Neural cell (in vitro differentiated cells): ENCODE data around the gene GRIP1.

ENCODE experiments used
- CTCF ChIP-seq: fragments of 450-650 bp; IDR thresholded peaks from 2 replicates; pipeline ENCODE4 v1.5.1; 2014; ENCODE audit warnings: antibody characterized with exemption, mild to moderate bottlenecking, moderate library complexity; ENCODE audit not compliant: poor library complexity, severe bottlenecking
- EP300 ChIP-seq: fragments of 450-650 bp; conservative IDR thresholded peaks from 2 replicates; pipeline ENCODE4 v1.6.1; 2014; ENCODE audit warnings: antibody characterized with exemption, mild to moderate bottlenecking, moderate library complexity; ENCODE audit not compliant: poor library complexity, severe bottlenecking
- EZH2 ChIP-seq: fragments of 200-600, 300-800 bp; shearing (Covaris generic), sonication (generic); IDR thresholded peaks from 2 replicates; pipeline ENCODE4 v1.6.1; 2014; ENCODE audit warnings: antibody characterized with exemption, low read length, borderline replicate concordance, mild to moderate bottlenecking; ENCODE audit not compliant: insufficient read depth, poor library complexity, severe bottlenecking
- MXI1 ChIP-seq: fragments of 450-650 bp; conservative IDR thresholded peaks from 2 replicates; pipeline ENCODE4 v1.6.1; 2014; ENCODE audit warnings: antibody characterized with exemption, mild to moderate bottlenecking; ENCODE audit not compliant: poor library complexity, severe bottlenecking
- POLR2AphosphoS5 ChIP-seq: IDR thresholded peaks from 2 replicates; pipeline ENCODE4 v1.6.1; 2012
- SMC3 ChIP-seq: fragments of 450-650 bp; conservative IDR thresholded peaks from 2 replicates; pipeline ENCODE4 v1.6.1; 2014; ENCODE audit warnings: antibody characterized with exemption, mild to moderate bottlenecking, moderate library complexity; ENCODE audit not compliant: poor library complexity
- TAF1 ChIP-seq: IDR thresholded peaks from 2 replicates; pipeline ENCODE4 v1.6.1; 2012; ENCODE audit warnings: low read depth
- TF ChIP-seq, protein P1 (sequence below): IDR thresholded peaks from 2 replicates; pipeline ENCODE4 v1.6.1; 2012; ENCODE audit warnings: borderline replicate concordance

GRCh38 chr12:66352197-66352596 lies 326.7 kb downstream of the GRIP1 start:
- peak; percentile 52 for TF ChIP-seq CTCF
- no peak for TF ChIP-seq POLR2AphosphoS5
- TF ChIP-seq, protein P1, sequence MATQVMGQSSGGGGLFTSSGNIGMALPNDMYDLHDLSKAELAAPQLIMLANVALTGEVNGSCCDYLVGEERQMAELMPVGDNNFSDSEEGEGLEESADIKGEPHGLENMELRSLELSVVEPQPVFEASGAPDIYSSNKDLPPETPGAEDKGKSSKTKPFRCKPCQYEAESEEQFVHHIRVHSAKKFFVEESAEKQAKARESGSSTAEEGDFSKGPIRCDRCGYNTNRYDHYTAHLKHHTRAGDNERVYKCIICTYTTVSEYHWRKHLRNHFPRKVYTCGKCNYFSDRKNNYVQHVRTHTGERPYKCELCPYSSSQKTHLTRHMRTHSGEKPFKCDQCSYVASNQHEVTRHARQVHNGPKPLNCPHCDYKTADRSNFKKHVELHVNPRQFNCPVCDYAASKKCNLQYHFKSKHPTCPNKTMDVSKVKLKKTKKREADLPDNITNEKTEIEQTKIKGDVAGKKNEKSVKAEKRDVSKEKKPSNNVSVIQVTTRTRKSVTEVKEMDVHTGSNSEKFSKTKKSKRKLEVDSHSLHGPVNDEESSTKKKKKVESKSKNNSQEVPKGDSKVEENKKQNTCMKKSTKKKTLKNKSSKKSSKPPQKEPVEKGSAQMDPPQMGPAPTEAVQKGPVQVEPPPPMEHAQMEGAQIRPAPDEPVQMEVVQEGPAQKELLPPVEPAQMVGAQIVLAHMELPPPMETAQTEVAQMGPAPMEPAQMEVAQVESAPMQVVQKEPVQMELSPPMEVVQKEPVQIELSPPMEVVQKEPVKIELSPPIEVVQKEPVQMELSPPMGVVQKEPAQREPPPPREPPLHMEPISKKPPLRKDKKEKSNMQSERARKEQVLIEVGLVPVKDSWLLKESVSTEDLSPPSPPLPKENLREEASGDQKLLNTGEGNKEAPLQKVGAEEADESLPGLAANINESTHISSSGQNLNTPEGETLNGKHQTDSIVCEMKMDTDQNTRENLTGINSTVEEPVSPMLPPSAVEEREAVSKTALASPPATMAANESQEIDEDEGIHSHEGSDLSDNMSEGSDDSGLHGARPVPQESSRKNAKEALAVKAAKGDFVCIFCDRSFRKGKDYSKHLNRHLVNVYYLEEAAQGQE: no peak
- no peak for TF ChIP-seq EZH2
- no peak for TF ChIP-seq MXI1
- peak; percentile 61 for TF ChIP-seq SMC3
- no peak for TF ChIP-seq TAF1
- no peak for TF ChIP-seq EP300
